Hepatocyte (in vitro differentiated cells): ENCODE data around the gene MEN1. TPM values are rescaled to one million over a fixed set of nuclear protein-coding genes. Genes with fewer than 3 reads are reported as not detected.
A peak's percentile ranks its signal among the peaks of the same experiment; 100 is the strongest.

Experiments used
- DNase-seq: peaks from one replicate; pipeline ENCODE4 v3.0.0-alpha.2; 2016; ENCODE audit warnings: low spot score
- H2AFZ ChIP-seq: fragments of 200-600 bp; sonication (generic); 2 replicates; pipeline ENCODE4 v1.6.0; 2016; ENCODE audit warnings: antibody characterized with exemption, mild to moderate bottlenecking
- H3K27ac ChIP-seq: fragments of 200-600 bp; sonication (generic); 2 replicates; pipeline ENCODE4 v1.5.1; 2016; ENCODE audit warnings: mild to moderate bottlenecking
- H3K27me3 ChIP-seq: fragments of 200-600 bp; sonication (generic); 2 replicates; pipeline ENCODE4 v1.6.1; 2016
- H3K36me3 ChIP-seq: fragments of 200-600 bp; sonication (generic); replicated peaks from 2 replicates; pipeline ENCODE4 v1.5.1; 2016; ENCODE audit warnings: low read depth; ENCODE audit not compliant: insufficient read depth
- H3K4me1 ChIP-seq: fragments of 200-600 bp; sonication (generic); 2 replicates; pipeline ENCODE4 v1.5.1; 2016; ENCODE audit warnings: mild to moderate bottlenecking, moderate library complexity; ENCODE audit not compliant: insufficient read depth
- H3K4me2 ChIP-seq: fragments of 200-600 bp; sonication (generic); 2 replicates; pipeline ENCODE4 v1.6.0; 2016
- H3K4me3 ChIP-seq: fragments of 200-600 bp; sonication (generic); 2 replicates; pipeline ENCODE4 v1.5.1; 2016; ENCODE audit warnings: mild to moderate bottlenecking
- H3K79me2 ChIP-seq: fragments of 200-600 bp; sonication (generic); 2 replicates; pipeline ENCODE4 v1.6.0; 2017; ENCODE audit warnings: mild to moderate bottlenecking
- H3K9me2 ChIP-seq: fragments of 200-600 bp; sonication (generic); replicated peaks from 2 replicates; pipeline ENCODE4 v1.6.0; 2017; ENCODE audit warnings: mild to moderate bottlenecking; ENCODE audit not compliant: insufficient read depth
- H3K9me3 ChIP-seq: fragments of 200-600 bp; sonication (generic); 2 replicates; pipeline ENCODE4 v1.5.1; 2016; ENCODE audit warnings: low read depth, mild to moderate bottlenecking
- H4K20me1 ChIP-seq: fragments of 200-600 bp; sonication (generic); 2 replicates; pipeline ENCODE4 v1.6.0; 2016; ENCODE audit warnings: mild to moderate bottlenecking; ENCODE audit not compliant: insufficient read depth, poor library complexity, severe bottlenecking
- CTCF ChIP-seq: fragments of 200-600 bp; sonication (generic); IDR thresholded peaks from 2 replicates; pipeline ENCODE4 v1.5.1; 2016; ENCODE audit warnings: antibody characterized with exemption, mild to moderate bottlenecking; ENCODE audit not compliant: poor library complexity
- EZH2 ChIP-seq: fragments of 200-600 bp; sonication (generic); IDR thresholded peaks from 2 replicates; pipeline ENCODE4 v1.6.1; 2016; ENCODE audit warnings: antibody characterized with exemption, mild to moderate bottlenecking, borderline replicate concordance
- EZH2phosphoT487 ChIP-seq: fragments of 200-600 bp; sonication (generic); IDR thresholded peaks from one replicate; pipeline ENCODE4 v1.6.1; 2018; ENCODE audit warnings: antibody characterized with exemption, mild to moderate bottlenecking, low read depth, moderate library complexity; ENCODE audit not compliant: unreplicated experiment, severe bottlenecking
- WGBS: methylation state at CpG from one replicate; pipeline ENCODE4 v1.1.6; 2016; ENCODE audit warnings: low lambda C conversion rate; ENCODE audit errors: missing lambda C conversion rate; 5-methylcytosine and 5-hydroxymethylcytosine counted together
- polyA plus RNA-seq: library from polyadenylated mRNA; unstranded; fragments of >200 nt; fragmentation: Nextera tagmentation; extraction: Ambion mirVana; gene quantifications from 2 replicates; pipeline ENCODE4 v1.2.1, GENCODE V29; 2016
- total RNA-seq: library from RNA; depleted of rRNA; stranded (reverse); fragments of >200 nt; gene quantifications from 2 replicates; pipeline ENCODE4 v1.2.3, GENCODE V29; 2014

The MEN1 gene
- total and polyA plus RNA-seq, 2 experiments from 2014 or later, result 18.6 to 49.1 TPM

GRCh38 chr11:64765291-64765850 lies 45.0 kb downstream of the MEN1 start:
- no peaks in the 10 kb centered on the region for H3K27me3 ChIP-seq
- no peak overlapping the region for H3K4me2 ChIP-seq
- H3K4me3 ChIP-seq, result no peak overlapping the region
- H3K9me3 ChIP-seq, result no peaks in the 10 kb centered on the region
- no peaks in the 10 kb centered on the region for H3K9me2 ChIP-seq
- 96% methylated on average over 30 of the region's 30 CpGs for WGBS
- H4K20me1 ChIP-seq, result peaks cover 76% of the 10 kb centered on the region
- no peak overlapping the region for H3K27ac ChIP-seq
- DNase-seq, result no peak
- H3K79me2 ChIP-seq, result peaks cover 30% of the 10 kb centered on the region
- no peaks in the 10 kb centered on the region for H3K4me1 ChIP-seq
- peaks cover 6% of the 10 kb centered on the region for H3K36me3 ChIP-seq
- TF ChIP-seq CTCF (peak; percentile 12), EZH2phosphoT487 (no peak)
- H2AFZ ChIP-seq, result no peak overlapping the region

GRCh38 chr11:64764753-64765152 lies 45.6 kb downstream of the MEN1 start:
- no peak for TF ChIP-seq EZH2phosphoT487
- no peak for TF ChIP-seq EZH2
- no peak for TF ChIP-seq CTCF
- Histone ChIP-seq H3K4me1 (peaks cover 4% of the 10 kb centered on the region), H3K79me2 (peaks cover 25% of the 10 kb centered on the region), H3K36me3 (peaks cover 6% of the 10 kb centered on the region), H3K9me3 (no peaks in the 10 kb centered on the region), H3K9me2 (no peaks in the 10 kb centered on the region), H3K4me3 (no peak overlapping the region), H4K20me1 (peaks cover 70% of the 10 kb centered on the region), H2AFZ (no peak overlapping the region), H3K4me2 (no peak overlapping the region), H3K27me3 (no peaks in the 10 kb centered on the region), H3K27ac (no peak overlapping the region)
- 96% methylated on average over 8 of the region's 8 CpGs for WGBS
- DNase-seq, result no peak

- no peak for TF ChIP-seq EZH2
- Histone ChIP-seq H3K4me3 (no peak overlapping the region), H3K79me2 (peaks cover 19% of the 10 kb centered on the region), H2AFZ (no peak overlapping the region), H3K4me1 (peaks cover 9% of the 10 kb centered on the region), H4K20me1 (peaks cover 65% of the 10 kb centered on the region), H3K9me3 (no peaks in the 10 kb centered on the region), H3K27me3 (no peaks in the 10 kb centered on the region), H3K27ac (no peak overlapping the region), H3K4me2 (no peak overlapping the region), H3K36me3 (peaks cover 6% of the 10 kb centered on the region), H3K9me2 (no peaks in the 10 kb centered on the region)
- no peak for DNase-seq
- 85% methylated on average over 11 of the region's 11 CpGs for WGBS
Measured at GRCh38 chr11:64764040-64764611, 46.2 kb downstream of the MEN1 start.

GRCh38 chr11:64763526-64764039 lies 46.8 kb downstream of the MEN1 start:
- no peak for DNase-seq
- Histone ChIP-seq H3K79me2 (peaks cover 14% of the 10 kb centered on the region), H3K4me3 (no peak overlapping the region), H3K27me3 (no peaks in the 10 kb centered on the region), H3K9me2 (no peaks in the 10 kb centered on the region), H3K9me3 (no peaks in the 10 kb centered on the region), H2AFZ (no peak overlapping the region), H3K27ac (no peak overlapping the region), H4K20me1 (peaks cover 59% of the 10 kb centered on the region), H3K4me2 (no peak overlapping the region), H3K4me1 (peaks cover 9% of the 10 kb centered on the region), H3K36me3 (peaks cover 6% of the 10 kb centered on the region)
- TF ChIP-seq CTCF (no peak), EZH2phosphoT487 (no peak), EZH2 (no peak)
- WGBS, result 87% methylated on average over 6 of the region's 6 CpGs
